Neutrophil (primary cell): ENCODE results near the gene CPM.

Source experiments
- H3K27ac ChIP-seq: fragments of 200-600 bp; sonication (generic); 2 replicates; pipeline ENCODE4 v1.5.1; 2016; ENCODE audit warnings: mild to moderate bottlenecking, moderate library complexity
- H3K27me3 ChIP-seq: fragments of 200-600 bp; sonication (generic); 2 replicates; pipeline ENCODE4 v1.6.0; 2016; ENCODE audit warnings: mild to moderate bottlenecking
- H3K36me3 ChIP-seq: fragments of 200-600 bp; sonication (generic); 2 replicates; pipeline ENCODE4 v1.5.1; 2017
- H3K4me1 ChIP-seq, 2 experiments: fragments of 200-600 bp in 1 of 2; sonication (generic) in 1 of 2; 1 replicate in 1 of 2; 2 replicates in 1 of 2; pipeline versions ENCODE4 v1.5.1 to v1.6.1; 2013 to 2016; ENCODE audit warnings: low read depth in 1 of 2, low read length in 1 of 2, mild to moderate bottlenecking in 1 of 2, moderate library complexity in 1 of 2; ENCODE audit not compliant: control insufficient read depth in 1 of 2, insufficient read depth in 1 of 2
- H3K4me3 ChIP-seq, 2 experiments: fragments of 200-600 bp in 1 of 2; sonication (generic) in 1 of 2; 1 replicate in 1 of 2; 2 replicates in 1 of 2; pipeline ENCODE4 v1.5.1; 2013 to 2016; ENCODE audit warnings: low read depth in 1 of 2, low read length in 1 of 2, mild to moderate bottlenecking in 1 of 2, moderate library complexity in 1 of 2
- H3K9me3 ChIP-seq: fragments of 200-600 bp; sonication (generic); 2 replicates; pipeline ENCODE4 v1.5.1; 2016
- CTCF ChIP-seq: fragments of 200-600 bp; sonication (generic); IDR thresholded peaks from 2 replicates; pipeline ENCODE4 v1.5.1; 2016; ENCODE audit warnings: antibody characterized with exemption

CPM gene

GRCh38 chr12:68891141-68891540, 41.8 kb downstream of the CPM start:
- no peaks in the 10 kb centered on the region for H3K27me3 ChIP-seq
- H3K4me1 ChIP-seq, result peaks cover 3 to 4% of the 10 kb centered on the region in 2 experiments
- TF ChIP-seq CTCF, result no peak
- no peak overlapping the region for H3K27ac ChIP-seq
- no peak overlapping the region for H3K4me3 ChIP-seq
- no peaks in the 10 kb centered on the region for H3K9me3 ChIP-seq
- no peaks in the 10 kb centered on the region for H3K36me3 ChIP-seq

- no peak for TF ChIP-seq CTCF
- no peak overlapping the region for H3K4me3 ChIP-seq
- H3K27me3 ChIP-seq, result no peaks in the 10 kb centered on the region
- peaks cover 3 to 4% of the 10 kb centered on the region in 2 experiments for H3K4me1 ChIP-seq
- H3K9me3 ChIP-seq, result no peaks in the 10 kb centered on the region
- no peak overlapping the region for H3K27ac ChIP-seq
- no peaks in the 10 kb centered on the region for H3K36me3 ChIP-seq
These were observed 42.3 kb downstream of the CPM start for GRCh38 chr12:68890701-68891113.

- Histone ChIP-seq H3K27ac (no peak overlapping the region), H3K4me1 (peaks cover 3 to 4% of the 10 kb centered on the region in 2 experiments), H3K9me3 (no peaks in the 10 kb centered on the region)
These were observed 44.7 kb downstream of the CPM start for GRCh38 chr12:68888243-68888642.

GRCh38 chr12:68887641-68888040, 45.3 kb downstream of the CPM start:
- no peak overlapping the region for H3K27ac ChIP-seq
- H3K36me3 ChIP-seq, result no peaks in the 10 kb centered on the region
- no peaks in the 10 kb centered on the region for H3K27me3 ChIP-seq
- H3K9me3 ChIP-seq, result no peaks in the 10 kb centered on the region
- no peak overlapping the region for H3K4me3 ChIP-seq
- no peak for TF ChIP-seq CTCF
- H3K4me1 ChIP-seq, result peaks cover 3 to 4% of the 10 kb centered on the region in 2 experiments

More at GRCh38 chr12:68888243-68888642, 44.7 kb downstream of the CPM start:
- TF ChIP-seq CTCF, result no peak
- Histone ChIP-seq H3K4me3 (no peak overlapping the region), H3K27me3 (no peaks in the 10 kb centered on the region), H3K36me3 (no peaks in the 10 kb centered on the region)

- Histone ChIP-seq H3K36me3 (no peaks in the 10 kb centered on the region), H3K4me1 (peaks cover 3 to 4% of the 10 kb centered on the region in 2 experiments)
- no peak for TF ChIP-seq CTCF
These were observed 46.1 kb downstream of the CPM start for GRCh38 chr12:68886636-68887572.

More at GRCh38 chr12:68886636-68887572, 46.1 kb downstream of the CPM start:
- H3K4me3 ChIP-seq, result no peak overlapping the region
- H3K27me3 ChIP-seq, result no peaks in the 10 kb centered on the region
- no peaks in the 10 kb centered on the region for H3K9me3 ChIP-seq
- H3K27ac ChIP-seq, result no peak overlapping the region
